ENCODE results near the gene GAL.

Gene GAL

DNA sequence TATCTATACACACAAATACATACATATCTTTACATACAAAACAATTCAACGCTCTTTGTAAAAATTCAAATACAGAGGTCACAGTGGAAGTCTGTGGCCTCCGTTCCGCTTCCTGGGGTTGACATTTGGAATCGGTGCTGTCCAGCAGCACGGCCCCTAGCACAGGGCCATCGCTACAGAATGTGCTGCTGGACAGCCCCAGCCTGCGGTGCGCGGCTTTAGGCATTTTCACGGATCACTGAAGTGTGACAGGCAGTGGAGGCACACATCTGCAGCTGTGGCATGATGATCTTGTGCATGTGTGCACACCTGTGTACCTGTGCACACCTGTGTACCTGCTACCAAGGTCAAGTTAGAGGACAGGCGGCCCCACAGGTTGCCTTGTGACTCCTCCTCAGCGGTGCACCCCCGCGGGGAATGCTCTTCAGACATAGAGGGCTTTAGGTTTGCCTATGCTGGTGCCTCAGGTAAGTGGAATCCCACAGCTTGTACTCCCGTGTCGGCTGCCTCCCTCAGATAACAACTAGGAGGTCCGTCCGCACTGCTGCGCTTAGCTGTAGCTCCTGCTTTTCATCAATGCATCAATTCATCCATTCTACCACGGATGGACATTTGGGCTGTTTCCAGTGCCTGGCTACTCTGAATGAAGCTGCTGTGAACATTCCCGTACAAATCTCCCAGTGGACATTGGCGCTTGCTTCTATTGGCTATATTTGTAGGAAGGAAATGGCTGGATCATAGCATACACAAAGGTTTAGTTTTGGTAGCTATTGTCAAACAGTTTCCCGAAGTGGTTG is 29.9 kb downstream of the GAL start:
- DNase-seq, result no peak

DNA sequence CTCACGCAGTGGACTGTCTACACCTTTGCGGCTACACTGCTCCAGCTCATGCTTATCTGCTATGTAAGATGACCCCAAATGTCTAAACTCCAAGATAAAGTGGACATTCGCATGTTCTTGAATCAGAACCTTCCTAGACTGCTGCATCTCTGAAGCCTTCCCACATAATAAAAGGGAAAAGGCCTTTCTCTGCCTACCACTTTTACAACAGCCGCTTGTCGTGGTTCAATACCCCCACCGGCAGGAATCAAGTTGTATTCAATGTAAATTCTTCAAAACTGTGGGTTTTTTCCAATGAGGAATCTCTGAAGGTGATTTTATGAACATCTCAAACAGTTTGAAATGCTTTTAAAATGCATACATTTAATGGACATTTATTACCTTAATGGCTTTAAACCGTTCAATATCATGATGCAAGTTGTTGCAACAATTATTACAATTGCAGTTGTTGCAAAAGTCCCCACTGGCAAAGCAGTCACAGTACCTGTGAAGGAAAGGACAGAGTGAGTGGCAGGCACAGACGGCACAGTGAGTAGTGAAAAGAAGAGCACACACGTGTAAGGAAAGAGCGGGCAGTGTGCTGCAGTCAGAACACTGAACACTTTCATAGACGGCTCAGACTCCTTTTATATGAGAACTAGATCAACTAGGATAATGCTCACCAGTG is 31.2 kb downstream of the GAL start:
- DNase-seq, result no peak

DNA sequence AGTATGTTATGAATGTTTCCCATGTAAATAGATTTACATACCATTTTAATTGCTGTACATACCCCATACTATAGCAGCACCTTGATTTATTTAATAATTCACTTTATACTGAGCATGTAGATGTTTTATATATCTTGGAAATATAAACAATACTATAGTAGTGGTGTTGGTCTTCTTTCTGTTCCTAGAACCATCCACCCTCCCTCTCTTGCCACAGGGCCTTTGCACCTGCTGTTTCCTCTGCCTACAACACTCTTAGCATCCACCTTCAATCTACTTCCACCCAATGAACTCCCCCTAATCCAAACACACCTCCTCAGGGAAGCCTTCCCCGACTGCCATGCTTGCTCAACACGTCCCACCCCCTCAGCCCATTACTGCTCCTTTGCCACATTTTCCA is 36.7 kb downstream of the GAL start:
- no peak for DNase-seq

DNA sequence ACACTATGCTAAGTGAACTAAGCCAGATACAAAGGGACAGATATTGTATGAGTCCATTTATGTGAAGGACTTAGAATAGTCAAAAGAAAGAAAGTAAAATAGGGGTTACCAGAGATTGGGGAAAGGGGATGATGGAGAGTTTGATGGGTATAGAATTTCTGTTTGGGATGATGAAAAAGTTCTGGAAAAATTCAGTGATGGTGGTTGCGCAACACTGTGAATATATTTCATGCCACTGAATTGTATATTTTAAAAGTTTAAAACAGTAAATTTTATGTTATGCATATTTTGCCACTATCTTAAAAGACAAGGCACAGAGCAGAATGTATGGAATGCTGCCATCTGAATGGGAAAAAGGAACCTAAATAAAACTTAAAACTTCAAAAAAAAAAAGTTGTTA is 37.8 kb downstream of the GAL start:
- no peak for DNase-seq

DNA sequence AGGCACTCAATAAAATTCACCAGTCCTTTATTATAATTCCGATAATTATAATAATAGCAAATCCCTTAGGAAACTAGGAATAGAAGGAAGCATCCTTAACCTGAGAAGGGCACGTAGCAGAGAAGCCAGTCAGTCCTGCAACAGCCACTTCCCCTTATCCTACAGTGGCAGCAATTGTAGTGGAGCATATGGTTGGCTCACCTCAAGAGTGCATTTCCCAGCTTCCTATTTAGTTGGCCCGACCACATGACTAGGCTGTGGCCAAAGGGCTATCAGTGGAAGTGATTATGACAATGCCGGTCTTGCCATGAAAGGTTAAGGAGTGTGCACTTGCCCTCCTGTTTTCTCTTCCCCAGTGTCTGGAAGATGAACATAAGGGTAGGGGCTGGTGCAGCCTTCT is 39.9 kb downstream of the GAL start:
- DNase-seq, result no peak

DNA sequence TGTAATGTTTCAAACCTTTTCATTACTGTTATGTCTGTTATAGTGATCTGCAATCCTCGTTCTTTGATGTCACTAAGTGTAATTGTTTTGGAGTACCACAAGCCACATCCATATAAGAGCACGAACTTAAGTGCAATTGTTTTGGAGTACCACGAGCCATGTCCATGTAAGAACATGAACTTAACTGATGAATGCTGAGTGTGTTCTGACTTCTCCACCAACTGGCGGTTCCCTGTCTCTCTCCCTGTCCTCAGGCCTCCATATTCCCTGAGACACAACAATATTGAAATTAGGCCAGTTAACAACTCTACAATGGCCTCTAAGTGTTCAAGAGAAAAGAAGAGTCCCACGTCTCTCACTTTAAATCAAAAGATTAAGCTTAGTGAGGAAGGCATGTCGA is 43.4 kb downstream of the GAL start:
- no peak for DNase-seq

DNA sequence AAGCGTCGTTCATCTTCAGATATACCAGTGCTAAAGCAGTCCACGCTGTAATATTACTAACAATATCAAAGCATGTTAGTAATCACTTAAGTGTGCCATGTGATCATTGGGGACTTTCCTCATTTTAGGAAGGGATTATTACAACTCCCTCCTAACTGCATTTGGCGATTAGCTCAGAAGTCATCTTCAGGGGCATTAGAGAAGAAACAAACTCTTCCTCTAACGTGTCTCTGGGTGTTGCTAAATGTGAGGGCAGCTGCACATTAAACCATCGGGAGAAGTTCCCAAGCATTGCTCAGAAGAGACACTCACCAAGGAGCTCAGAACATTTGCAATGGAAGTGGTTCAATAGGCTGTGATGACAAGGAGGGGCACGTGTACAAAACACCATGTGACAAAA is 49.8 kb downstream of the GAL start:
- DNase-seq, result no peak

DNA sequence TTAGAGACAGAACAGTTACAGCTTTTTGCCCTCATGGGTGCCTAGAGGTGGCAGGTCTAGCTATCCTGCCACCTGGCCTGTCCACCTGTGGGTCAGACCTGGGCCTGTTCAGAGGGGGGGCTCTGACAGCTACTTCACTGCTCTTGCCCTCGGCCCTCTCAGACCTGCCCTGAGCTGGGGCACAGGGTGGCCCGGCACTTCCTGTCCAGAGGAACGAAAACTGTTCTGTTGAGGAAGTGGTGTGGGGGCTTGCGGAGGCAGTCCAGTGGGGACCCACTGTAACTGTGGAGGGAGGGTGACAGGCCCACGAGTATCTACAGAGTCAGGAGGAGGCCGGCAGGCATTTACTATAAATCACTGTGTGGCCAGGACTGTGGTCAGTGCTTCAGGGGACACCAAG is 50.8 kb downstream of the GAL start:
- no peak for DNase-seq

DNA sequence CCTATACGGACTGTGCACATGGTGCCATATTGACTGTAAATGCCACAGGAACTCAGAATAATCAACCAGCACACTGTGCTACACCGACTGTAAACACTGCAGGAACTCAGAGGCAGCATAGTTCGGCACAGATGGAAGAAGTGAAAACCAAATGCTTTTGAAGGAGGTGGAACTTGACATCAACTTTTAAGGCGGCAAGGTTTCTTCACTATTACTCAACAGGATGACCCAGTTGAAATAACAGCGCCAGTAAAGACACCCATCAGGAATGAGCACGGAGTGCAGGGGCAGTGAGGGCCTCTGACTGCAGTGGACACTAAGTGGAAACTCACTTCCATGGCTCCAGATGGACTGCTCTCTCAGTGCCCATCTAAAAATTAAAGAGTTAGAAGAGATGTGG is 51.3 kb downstream of the GAL start:
- DNase-seq, result no peak

Data from activated gamma-delta T cell treated with Interleukin-2 at 50 U/mL for 16 hours (primary cell).